ENCODE results near the gene ELL2. TPM values are rescaled to one million over a fixed set of nuclear protein-coding genes. Genes with fewer than 3 reads are reported as not detected.

Gene ELL2
- total RNA-seq, 6 experiments from 2014 or later, result 74.3 to 96.4 (median 84.5) TPM

GRCh38 chr5:95963650-95964410 lies 2.2 kb upstream of the ELL2 start:
- intact Hi-C loops (cut with DNase I), result loop anchor here in 1 of 2 donors (10.0 kb wide), 1 partner anchor 371 kb away; no protein-coding TSS in a partner anchor
- DNase-seq (no peak), ATAC-seq (no peak)
- no peak overlapping the region for H3K27ac ChIP-seq
- 64% methylated on average over 8 of the region's 8 CpGs for WGBS (ENCODE audit: insufficient coverage, low coverage, low lambda C conversion rate, missing lambda C conversion rate)
- no peak overlapping the region for H3K4me3 ChIP-seq
- H3K4me1 ChIP-seq, result peaks cover 0 to 16% (median 7%) of the 10 kb centered on the region in 4 donors
- no peaks in the 10 kb centered on the region for H3K9me3 ChIP-seq
- TF ChIP-seq CTCF (IDR thresholded peaks at IDR 0.05) (no peak), POLR2A (IDR thresholded peaks at IDR 0.05) (no peak)
- no peaks in the 10 kb centered on the region for H3K36me3 ChIP-seq
- H3K27me3 ChIP-seq, result no peaks in the 10 kb centered on the region

GRCh38 chr5:95962785-95963184 lies 1.1 kb upstream of the ELL2 start:
- DNase-seq (peak in 1 of 3 donors; percentile 28), ATAC-seq (no peak)
- no peaks in the 10 kb centered on the region for H3K27me3 ChIP-seq
- H3K27ac ChIP-seq, result peak overlapping the region; percentile 84 to 100 (median 100)
- H3K9me3 ChIP-seq, result no peaks in the 10 kb centered on the region
- no peaks in the 10 kb centered on the region for H3K36me3 ChIP-seq
- TF ChIP-seq POLR2A (IDR thresholded peaks at IDR 0.05) (no peak), CTCF (IDR thresholded peaks at IDR 0.05) (no peak)
- peaks cover 0 to 27% (median 7%) of the 10 kb centered on the region in 4 donors for H3K4me1 ChIP-seq
- H3K4me3 ChIP-seq, result peak overlapping the region in 2 of 3 donors; percentile 71 to 78
- 52% methylated on average over 6 of the region's 6 CpGs for WGBS (ENCODE audit: insufficient coverage, low coverage, low lambda C conversion rate, missing lambda C conversion rate)
- intact Hi-C loops (cut with DNase I), result loop anchor here in 1 of 2 donors (10.0 kb wide), 1 partner anchor 372 kb away; no protein-coding TSS in a partner anchor

DNA sequence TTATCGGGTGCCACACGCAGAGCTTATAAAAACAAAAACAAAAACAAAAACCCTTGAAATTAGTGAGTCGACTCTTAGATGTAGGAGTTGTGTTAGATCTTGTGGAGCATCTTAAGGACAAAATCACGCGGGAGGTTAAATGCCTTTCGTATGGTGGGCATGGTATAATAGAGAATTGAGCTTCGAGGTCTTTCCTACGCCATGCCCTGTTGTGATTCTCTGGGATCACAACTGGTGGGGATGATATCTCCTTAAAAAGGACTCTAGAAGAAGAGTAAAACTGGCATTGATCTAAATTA lies 773 bp upstream of the ELL2 start:
- 39% methylated on average over 8 of the region's 8 CpGs for WGBS (ENCODE audit: insufficient coverage, low coverage, low lambda C conversion rate, missing lambda C conversion rate)
- Histone ChIP-seq H3K4me1 (peaks cover 0 to 30% (median 7%) of the 10 kb centered on the region in 4 donors), H3K36me3 (no peaks in the 10 kb centered on the region), H3K27ac (peak overlapping the region; percentile 84 to 100 (median 100)), H3K4me3 (peak overlapping the region; percentile 23 to 78 (median 71)), H3K27me3 (no peaks in the 10 kb centered on the region), H3K9me3 (no peaks in the 10 kb centered on the region)
- TF ChIP-seq CTCF (IDR thresholded peaks at IDR 0.05) (no peak), POLR2A (IDR thresholded peaks at IDR 0.05) (no peak)
- DNase-seq (no peak), ATAC-seq (no peak)
- intact Hi-C loops (cut with DNase I), result loop anchor here in 1 of 2 donors (10.0 kb wide), 1 partner anchor 372 kb away; no protein-coding TSS in a partner anchor

- TF ChIP-seq POLR2A (IDR thresholded peaks at IDR 0.05) (no peak), CTCF (IDR thresholded peaks at IDR 0.05) (peak; percentile 49 to 82 (median 70))
- WGBS (ENCODE audit: insufficient coverage, low coverage, low lambda C conversion rate, missing lambda C conversion rate), result 0% methylated on average over 8 of the region's 90 CpGs
- DNase-seq (peak; percentile 78 to 84 (median 83)), ATAC-seq (peak; percentile 19 to 67 (median 46))
- peak overlapping the region; percentile 71 to 78 (median 78) for H3K4me3 ChIP-seq
- H3K4me1 ChIP-seq, result peaks cover 0 to 36% (median 11%) of the 10 kb centered on the region in 4 donors
- intact Hi-C loops (cut with DNase I), result loop anchor here in 1 of 2 donors (10.0 kb wide), 1 partner anchor 374 kb away; no protein-coding TSS in a partner anchor
- peak overlapping the region; percentile 100 for H3K27ac ChIP-seq
- no peaks in the 10 kb centered on the region for H3K27me3 ChIP-seq
- no peaks in the 10 kb centered on the region for H3K36me3 ChIP-seq
- no peaks in the 10 kb centered on the region for H3K9me3 ChIP-seq
Measured at GRCh38 chr5:95960667-95961616, 709 bp downstream of the ELL2 start.
